Jurkat, Clone E6-1 (cell line): Measurements from ENCODE around the gene TRPV4.
A peak's percentile ranks its signal among the peaks of the same experiment; 100 is the strongest.

Experiments used
- DNase-seq: peaks from one replicate; pipeline ENCODE4 v3.0.0-alpha.2; 2011; ENCODE audit warnings: low read depth, low spot score
- H3K4me3 ChIP-seq: 2 replicates; pipeline ENCODE4 v1.5.1; 2011; ENCODE audit warnings: mild to moderate bottlenecking, low read length, control low read depth, moderate library complexity

Gene TRPV4

DNA sequence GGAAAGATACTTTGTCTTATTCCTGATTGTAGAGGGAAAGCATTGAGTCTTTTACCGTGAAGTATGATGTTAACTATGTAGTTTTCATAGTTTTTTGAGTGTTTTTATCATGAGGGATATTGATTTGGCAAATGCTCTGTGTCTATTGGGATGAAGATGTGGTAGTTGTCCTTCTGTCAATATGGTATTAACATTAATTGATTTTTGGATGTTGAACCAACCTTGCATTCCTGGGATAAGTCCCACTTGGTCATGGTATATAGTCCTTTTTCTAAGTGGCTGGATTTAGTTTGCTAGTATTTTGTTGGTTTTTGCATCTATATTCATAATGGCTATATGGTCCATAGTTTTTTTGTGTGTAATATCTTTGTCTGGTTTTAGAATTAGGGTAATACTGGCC is 76.7 kb downstream of the TRPV4 start:
- DNase-seq: no peak
- no peak overlapping the region for H3K4me3 ChIP-seq

DNA sequence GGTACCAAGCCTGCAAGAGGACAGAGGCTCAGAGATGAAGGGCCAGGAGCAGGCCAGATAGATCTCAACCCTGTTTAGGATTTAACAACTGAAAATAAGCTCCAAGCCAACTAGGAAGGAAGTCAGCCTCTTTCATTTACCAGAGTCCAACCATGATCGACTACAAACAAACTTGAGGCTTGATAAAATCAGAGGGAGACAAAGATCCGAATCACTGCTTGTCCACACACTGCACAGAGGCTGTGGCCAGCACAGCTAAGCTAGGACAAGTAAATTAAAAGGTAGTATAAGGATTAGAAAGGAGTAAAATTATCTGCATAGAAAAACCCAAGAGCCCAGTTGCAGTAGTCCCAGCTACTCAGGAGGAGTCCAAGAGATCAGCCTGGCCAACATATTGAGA is 79.2 kb downstream of the TRPV4 start:
- H3K4me3 ChIP-seq: no peak overlapping the region
- no peak for DNase-seq

DNA sequence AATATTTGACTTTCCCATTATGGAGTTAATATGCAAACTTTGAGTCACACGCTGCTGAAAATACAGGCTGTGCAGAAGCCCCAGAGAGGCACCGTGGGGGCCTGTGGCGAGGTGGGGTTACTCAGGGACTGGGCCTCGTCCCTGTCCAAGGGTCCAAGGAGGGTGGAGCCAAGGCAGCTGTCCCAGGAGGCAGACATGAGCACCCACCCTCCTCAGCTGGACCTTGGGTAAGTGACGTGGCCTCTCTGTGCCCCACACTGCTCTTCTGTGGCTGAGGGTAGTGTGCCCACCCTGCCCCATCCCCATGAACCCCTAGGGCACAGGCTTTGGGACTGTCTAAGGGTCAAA is 80.2 kb downstream of the TRPV4 start:
- H3K4me3 ChIP-seq: no peak overlapping the region
- DNase-seq: no peak

DNA sequence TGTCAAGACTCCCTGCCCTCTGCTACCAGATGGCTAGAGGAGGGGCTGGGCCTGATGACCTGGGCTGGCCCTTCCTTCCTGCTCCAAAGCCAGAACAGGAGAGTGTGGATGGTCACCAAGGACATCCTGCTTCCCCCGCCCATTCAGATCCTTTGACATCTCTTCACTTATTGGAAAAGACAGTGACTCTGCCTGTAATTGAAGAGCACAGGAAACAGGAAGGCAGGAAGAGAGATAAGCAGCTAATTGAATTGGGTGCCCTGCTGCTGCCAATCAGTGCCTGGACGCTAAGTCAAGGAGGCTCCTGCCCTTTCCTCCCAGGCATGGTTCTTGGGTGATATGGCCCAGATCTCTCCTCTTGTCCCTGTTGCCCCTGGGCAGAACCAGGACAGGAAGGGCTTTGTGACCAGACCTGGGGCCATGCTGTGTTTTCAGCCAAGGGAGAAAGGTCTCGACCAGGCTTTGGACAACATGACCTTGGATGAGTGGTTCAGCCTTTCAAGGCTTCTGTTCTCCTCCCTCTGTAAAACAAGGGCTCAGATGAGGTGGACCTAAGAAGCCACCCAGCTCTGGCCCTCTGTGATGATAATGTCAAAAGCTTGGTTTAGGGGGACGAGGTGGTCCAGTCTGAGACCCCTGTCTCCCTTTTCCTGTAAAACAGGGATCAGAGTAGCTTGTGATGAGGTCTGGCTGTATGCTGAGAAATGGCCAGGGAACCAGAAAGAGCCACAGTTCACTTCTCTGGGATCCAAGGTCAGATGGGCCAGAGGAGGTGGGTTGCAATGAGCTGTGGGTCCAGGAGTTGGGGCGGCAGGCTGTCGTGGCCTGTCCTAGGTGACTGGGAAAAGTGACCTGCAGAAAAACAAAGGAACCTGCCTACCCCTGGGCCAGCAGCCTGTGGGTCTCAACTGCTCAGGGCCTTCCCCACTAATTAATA is 80.8 kb downstream of the TRPV4 start:
- DNase-seq: no peak
- no peak overlapping the region for H3K4me3 ChIP-seq

DNA sequence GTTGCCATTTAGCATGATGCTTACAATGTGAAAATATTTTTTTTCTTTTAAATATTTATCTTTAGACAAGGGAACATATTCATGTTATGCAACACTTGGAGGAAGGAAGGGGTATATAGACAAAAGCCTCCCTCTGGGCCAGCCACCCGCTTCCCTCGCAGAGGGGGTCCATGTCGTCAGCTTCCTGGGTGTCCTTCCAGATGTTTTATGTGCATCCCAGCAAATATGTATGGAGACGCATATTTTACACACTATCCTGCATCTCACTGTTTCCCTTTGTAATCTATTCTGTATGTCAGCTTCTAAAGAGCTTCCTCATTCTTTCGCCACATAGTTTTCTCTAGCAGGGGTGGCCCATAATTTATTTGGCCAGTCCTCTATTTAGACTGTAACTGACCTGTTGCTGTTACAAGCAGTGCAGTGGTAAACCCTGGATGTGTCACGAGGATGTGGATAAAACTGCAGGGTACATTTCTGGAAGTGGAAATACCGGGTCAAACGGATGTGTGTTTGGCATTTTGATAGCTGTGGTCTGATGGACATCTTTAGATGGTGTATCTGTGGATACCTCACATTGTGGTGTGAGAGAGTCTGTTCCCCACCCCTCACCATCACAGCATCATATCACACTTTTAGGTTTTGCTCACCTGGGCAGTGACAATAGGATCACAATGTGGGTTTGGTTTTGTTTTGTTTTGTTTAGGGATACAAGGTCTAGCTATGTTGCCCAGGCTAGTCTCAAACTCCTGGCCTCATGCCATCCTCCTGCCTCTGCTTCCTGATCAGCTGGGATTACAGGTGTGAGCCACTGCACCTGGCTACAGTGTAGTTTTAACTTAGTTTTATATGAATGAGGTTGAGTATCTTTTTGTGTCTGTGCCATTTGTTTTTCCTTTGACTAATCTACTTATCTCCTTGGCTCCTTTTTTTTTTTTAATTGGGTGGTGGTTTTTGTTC is 87.9 kb downstream of the TRPV4 start:
- no peak for DNase-seq
- H3K4me3 ChIP-seq: no peak overlapping the region

DNA sequence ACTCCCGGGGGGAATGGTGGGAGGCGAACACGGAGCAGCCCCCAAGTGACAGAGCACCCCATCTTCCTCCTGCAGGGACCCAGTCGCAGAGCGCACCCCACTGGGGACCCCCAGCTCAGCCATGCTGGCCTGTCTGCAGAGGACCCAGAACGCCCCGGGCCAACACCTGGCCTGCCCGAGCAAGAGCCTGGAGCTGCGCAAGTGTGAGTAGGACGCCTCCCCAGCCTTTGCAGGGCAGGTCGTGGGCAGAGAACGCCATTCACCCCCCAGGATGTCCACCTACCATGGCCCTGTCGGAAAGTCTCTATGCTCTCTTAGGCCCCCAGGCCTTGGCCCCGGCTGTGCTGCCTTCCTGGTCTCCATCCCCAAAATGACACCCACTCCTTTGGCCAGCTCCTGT is 89.2 kb downstream of the TRPV4 start:
- H3K4me3 ChIP-seq: no peak overlapping the region
- no peak for DNase-seq

DNA sequence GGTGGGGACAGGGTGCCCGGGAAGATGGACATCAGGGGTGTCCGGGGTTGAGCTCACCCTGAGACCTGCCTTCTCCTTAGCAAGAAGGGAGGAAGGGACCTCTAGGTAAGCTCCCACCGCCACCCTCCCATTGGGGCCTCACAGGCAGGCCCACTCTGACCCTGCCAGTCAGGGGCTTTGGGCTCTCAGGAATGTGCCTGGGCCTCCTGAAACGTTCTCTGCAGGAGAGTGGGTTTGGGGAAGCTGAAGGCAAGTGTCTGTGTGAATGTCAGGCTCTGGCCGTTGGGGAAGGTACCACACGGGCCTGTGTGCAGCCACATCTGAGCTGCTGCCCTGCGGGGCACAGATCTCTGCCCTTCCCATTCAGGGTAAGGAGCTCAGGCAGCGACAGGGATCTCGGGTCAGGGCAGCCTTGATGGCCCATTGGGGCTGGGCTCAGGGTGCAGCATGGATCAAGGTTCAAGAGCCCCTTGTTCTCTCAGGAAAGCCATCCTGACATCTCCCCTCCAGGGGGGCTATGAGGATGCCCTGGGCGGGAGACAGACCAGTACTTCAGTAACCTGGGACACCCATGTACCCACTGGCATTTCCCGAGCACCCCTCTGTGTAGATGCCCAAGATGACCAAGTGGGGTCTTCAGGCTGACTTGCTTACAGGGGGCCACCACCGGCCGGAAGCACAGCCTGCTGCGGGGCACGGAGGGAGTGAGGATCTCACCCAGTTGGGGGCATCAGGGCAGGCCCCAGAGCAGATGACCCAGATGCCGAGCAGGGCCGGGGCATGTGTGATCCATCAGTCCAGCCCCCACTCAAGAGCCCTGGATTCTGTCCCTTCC is 89.9 kb downstream of the TRPV4 start:
- H3K4me3 ChIP-seq: no peak overlapping the region
- DNase-seq: no peak

DNA sequence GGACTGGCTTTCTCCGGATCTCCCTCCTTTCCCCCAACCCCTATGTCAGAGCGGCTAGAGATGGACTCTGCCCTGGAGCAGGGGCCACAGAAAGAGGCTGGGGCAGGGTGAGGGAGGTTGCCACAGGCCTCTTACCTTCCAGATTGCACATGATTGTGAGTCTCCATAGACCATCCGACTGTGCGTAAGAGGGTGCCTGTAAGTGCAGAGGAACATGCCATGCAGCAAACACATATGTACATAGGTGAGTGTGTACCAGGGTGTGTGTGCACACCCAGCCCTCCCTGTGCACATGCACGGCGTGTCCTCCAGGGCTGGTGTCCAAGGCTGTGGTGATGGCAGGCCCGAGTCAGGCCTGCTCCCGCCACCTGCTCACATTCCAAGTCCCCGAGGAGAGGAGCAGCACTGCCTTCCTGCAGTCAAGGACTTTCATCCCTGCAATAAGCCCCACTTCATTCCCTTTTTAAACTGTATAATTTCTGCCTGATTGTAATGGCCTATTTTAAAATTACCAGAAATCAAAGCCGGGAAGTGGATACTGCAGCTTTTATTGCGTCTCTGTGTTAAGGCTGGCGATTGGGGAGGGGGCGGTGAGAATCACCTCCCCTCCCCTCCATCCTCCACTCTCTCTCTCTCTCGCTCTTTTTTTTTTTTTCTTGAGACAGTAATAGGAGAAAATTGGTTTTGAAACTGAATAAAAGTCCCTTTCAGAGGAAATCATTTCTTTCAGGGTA is 91.1 kb downstream of the TRPV4 start:
- H3K4me3 ChIP-seq: no peak overlapping the region

DNA sequence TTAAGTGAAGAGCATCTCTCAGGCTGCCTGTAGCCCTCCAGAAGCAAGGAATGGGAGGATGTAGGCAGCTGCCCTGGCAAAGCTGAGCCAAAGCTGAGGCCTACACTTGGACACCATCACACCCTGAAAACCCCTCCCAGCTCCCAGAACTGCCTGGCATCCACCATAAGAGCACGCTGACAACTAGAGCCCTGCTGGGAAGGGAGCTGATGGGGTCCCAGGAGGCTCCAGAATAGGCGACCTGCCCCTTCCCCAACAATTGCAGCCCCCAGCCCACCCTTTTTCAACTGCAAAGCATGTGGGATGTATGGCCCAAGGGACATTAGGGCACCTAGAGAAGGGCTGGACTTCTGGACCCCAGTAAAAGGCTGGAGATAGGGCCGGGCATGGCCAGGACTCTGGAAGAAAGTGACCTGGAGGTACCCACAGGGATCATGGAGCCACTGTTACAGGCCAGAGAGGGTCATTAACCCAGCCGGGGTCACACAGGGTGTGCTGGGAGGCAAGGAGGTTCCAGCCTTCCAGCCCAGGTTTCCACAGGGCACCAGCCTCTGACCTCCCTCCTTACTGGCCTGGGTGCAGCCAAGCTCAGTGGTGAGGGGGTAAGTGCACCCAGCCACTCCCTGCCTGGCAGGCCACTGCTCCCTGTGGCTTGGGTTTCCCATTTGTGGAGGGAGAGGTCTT is 91.8 kb downstream of the TRPV4 start:
- H3K4me3 ChIP-seq: no peak overlapping the region
- no peak for DNase-seq

More for the DNA sequence above, 91.1 kb downstream of the TRPV4 start:
- DNase-seq: no peak

DNA sequence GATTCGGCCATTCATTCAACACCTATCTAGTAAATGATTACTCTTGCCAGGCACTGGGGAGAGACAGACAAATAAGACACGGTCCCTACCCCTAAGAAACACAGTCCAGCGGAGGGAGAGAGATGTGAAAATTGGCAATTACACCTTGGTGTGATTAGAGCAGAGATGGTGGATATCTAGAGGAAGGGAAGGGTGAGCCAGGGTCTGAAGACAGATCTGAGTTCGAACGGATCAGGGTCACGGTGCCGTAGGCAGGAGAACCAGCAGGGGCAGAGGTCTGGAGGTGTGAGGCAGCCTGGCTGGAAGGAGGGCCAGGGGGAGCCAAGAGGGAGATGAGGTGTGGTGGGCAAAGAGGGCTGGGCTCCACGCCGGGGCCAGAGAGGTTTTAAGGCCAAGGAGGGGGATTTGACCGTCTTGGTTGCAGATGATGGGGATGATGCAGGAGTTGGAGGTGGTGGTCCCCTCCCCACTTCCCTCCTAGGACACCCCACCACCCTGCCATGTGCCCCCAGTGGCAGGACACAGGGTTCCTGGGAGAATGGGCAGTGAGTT is 92.4 kb downstream of the TRPV4 start:
- no peak overlapping the region for H3K4me3 ChIP-seq
- DNase-seq: no peak

DNA sequence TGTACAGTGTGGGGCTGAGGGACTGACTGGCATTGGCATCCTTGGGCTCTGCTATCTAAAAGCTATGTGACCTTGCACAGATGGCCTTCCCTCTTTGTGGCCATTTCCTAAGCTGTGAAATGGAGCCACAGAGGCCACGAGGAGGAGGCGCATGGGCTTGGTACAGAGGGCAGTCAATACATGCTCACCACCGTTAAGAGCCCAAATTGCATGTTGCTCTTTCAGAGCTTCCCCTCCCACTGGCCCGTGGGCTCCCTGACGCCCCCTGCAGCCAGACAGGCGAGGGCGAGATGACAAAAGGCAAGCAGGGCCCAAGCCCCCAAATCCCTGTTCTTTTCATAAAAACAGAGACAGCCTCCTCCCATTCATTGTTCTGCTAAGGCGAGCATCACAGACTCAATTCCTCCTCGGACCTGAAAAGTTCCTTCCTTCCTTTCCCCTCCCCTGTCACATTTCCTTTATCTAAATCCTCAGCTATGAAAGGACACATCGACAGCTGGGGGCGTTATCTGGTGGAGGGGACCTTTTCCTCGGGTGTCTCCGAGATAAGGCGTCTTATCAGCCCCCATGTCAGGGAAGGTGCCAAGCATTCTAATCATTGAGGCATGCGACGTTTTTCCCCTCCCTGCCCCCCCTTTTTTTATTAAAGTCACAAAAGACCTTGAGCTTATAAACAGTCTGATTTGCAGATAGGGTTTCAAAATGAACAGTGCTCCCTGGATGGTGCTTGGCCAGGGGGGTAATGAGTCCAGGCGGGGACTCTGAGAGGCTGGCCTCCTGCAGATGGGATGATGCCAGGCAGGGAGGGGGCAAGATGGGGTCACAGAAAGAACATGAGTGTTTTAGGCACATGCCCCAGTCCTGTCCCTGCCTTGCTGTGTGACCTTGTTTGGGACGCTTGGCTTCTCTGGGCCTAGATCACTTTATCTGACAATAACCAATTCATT is 93.2 kb downstream of the TRPV4 start:
- no peak for DNase-seq

DNA sequence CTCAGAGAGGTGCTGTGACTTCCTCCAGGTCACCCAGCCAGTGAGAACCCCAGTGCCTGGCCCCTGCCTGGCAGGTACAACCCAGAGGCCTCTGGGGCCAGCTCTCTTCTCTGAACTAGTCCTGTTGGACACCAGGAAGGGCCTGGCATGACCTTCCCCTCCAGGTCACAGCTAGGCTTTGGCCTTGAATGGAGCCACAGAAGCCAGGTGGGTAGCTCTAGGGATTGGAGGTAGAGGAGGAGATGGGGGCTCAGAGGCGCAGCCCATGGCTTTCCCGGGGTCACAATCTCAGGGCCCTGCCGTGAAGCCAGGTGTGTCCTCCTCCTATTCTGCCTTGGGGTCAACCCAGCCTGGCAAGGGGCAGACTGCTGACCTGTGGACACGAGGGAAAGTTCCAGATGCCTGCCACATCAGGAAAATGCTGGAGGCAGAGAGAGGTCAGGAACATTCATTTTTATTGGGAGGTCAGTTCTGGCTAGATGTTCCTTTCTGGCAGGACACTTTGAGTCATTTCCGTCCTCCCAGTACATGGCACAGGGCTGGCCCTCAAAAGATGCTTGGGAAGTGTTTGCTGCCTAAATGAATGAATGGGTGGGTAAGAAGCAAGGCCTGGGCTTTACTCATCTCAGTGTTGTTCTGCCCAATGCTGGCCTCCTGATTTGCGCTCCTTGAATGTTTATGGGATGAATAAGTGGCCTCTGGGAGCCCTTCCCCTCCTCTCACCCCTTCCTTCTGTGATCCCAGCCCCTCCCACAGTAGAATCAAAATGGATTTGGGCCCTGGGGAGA is 94.1 kb downstream of the TRPV4 start:
- H3K4me3 ChIP-seq: no peak overlapping the region
- no peak for DNase-seq

More for the DNA sequence above, 93.2 kb downstream of the TRPV4 start:
- no peak overlapping the region for H3K4me3 ChIP-seq

DNA sequence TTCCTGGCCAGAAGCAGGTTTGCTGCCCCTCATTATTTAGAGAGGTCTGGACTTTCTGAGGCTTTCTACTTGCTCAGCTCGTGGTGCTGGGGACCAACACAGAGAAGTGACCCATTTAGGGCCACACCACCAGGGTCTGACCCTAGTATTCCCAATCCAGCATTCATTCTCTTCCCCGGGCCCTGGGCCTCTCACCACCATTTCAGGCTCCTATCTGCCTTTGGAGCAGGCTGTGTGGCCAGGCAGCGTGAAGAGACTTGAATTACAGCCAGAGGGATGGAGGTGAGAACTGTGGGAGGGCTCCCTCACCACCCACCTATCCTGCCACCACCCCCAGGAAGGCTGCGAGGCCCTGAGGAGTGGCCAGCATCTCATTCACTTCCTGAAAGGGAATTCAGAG is 95.0 kb downstream of the TRPV4 start:
- H3K4me3 ChIP-seq: no peak overlapping the region
- no peak for DNase-seq

DNA sequence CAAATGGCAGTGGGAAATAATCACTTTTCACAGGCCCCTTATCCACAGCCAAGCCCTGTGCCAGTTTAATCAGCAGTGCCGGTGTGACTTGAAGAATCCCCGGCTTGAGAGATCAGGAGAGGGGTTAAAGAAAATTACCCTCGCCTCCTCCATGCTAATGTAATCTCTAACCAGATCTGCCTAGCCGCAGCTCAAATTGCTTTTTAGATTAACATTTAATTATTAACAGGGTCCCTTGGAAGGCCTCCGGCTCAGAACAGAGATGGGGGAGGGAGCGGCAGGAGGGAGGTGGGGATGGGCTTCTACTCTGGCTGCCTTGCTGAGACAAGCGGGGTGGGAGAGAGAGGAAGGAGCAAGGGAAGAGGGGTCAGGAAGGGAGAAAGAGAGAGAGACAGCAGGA is 95.6 kb downstream of the TRPV4 start:
- no peak for DNase-seq
- no peak overlapping the region for H3K4me3 ChIP-seq

DNA sequence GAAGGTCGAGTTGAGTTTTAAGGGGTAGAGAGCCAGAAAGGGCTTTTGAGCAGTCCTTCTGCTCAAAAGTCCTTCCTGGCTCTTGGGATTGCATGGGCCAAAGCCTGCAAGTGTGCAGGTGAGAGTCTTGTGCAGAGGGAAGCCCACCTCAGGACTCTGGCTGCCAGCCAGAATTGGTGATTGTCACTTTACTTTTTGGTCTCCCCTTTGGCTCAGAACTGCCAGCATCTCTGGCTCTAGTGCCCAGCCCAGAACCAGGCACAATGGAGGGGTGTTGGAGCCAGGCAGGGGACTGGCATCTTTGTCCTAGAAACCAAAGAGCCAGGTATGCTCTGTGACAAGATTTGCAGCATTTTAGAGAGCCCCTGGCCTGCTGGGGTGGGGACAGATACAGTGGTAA is 96.1 kb downstream of the TRPV4 start:
- H3K4me3 ChIP-seq: no peak overlapping the region
- DNase-seq: no peak

DNA sequence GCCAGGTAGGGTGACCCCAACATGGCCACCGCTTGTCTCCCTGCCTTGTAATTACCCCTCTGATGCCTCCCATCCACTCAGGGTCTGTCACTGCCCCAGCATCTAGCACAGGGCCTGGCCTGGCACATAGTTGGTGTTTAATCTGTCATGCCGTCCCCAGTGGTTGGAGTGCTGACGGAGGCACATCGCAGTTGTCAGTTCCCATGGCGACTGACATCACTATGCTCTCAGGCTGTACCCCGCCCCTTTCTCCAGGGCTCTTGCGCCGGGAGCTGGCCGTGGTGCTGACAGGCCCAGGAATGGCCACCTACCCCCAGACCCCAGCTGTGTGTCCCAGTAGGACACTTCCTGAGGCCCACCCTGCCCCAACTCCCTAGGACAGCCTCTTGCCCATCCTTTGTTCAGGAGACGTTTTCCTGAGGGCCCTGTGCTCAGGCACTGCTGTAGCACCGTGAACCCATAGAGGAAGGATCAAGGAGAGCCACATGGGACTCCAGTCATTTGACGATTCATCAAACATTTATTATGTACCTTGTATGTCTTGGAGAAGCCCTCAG is 96.6 kb downstream of the TRPV4 start:
- no peak overlapping the region for H3K4me3 ChIP-seq
- peak; percentile 45 for DNase-seq
